Activated CD4-positive, CD25-positive, alpha-beta regulatory T cell treated with anti-CD3 and anti-CD28 coated beads, Interleukin-2, amount 50 U/mL, for 72 hours (primary cell): ENCODE results near the gene OR2T6.
"Not testable (repeated sequence)": the region's sequence is repeated elsewhere in the genome, so short reads cannot be mapped to it uniquely, and the experiment has no call there.

ENCODE experiments used
- DNase-seq: peaks from one replicate; pipeline ENCODE4 v3.0.0; 2021

Gene OR2T6

GRCh38 chr1:248434913-248435312 lies 59.4 kb downstream of the OR2T6 start:
- not testable (repeated sequence) for DNase-seq

DNA sequence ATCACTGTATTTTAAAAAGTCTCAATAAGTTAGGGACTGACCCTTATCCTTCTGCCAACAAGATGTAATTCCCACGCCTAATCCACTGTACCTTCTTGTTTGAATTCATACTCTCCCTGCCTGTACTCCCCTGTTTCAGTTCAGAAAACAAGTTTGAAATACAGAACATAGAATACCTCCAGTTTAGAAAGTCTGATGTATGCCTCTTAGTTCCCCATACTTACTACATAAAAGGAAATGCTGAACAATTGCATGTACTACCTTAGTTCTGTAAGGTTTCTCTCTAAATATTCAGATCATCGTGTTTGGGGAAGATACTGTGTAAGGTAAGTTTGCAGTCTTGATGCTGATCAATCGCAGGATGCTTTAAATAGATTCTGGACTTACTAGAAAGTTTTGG lies 60.8 kb downstream of the OR2T6 start:
- DNase-seq = not testable (repeated sequence)

- DNase-seq = not testable (repeated sequence)
Measured at GRCh38 chr1:248438668-248439067, 63.1 kb downstream of the OR2T6 start.

DNA sequence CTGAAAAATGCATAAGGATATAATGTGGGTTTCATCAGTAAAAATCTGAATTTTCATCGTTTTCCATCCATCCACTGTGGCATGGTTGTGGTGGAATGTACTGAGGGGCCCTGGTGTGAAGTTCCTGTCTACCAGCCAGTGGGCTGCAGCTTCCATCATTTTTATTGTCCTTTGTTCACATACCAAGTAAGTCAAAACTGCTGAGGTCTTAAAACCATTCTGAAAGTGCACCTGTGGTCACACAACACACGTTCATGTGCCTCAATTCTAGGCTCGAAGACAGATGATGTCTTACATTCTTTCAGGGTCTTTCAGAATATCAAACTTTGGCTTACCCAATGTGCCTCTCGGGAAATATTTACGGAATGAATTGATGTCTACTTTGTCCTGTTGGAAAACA lies 63.7 kb downstream of the OR2T6 start:
- not testable (repeated sequence) for DNase-seq
